Karpas-422 (cell line): ENCODE measurements around the gene CAMKMT. TPM values are rescaled to one million over a fixed set of nuclear protein-coding genes. Genes with fewer than 3 reads are reported as not detected.

Source experiments
- DNase-seq: peaks from one replicate; pipeline ENCODE4 v3.0.0-alpha.2; 2015
- H2AFZ ChIP-seq: fragments of 200-600 bp; sonication (generic); 2 replicates; pipeline ENCODE4 v1.6.1; 2014; ENCODE audit warnings: antibody characterized with exemption, low read length, mixed read lengths
- H3K27ac ChIP-seq: fragments of 200-600 bp; sonication (generic); 2 replicates; pipeline ENCODE4 v1.5.1; 2014; ENCODE audit warnings: mild to moderate bottlenecking, low read length, moderate library complexity
- H3K27me3 ChIP-seq: fragments of 200-600 bp; sonication (generic); 2 replicates; pipeline ENCODE4 v1.6.1; 2014; ENCODE audit warnings: low read length, mixed read lengths
- H3K36me3 ChIP-seq: fragments of 200-600 bp; sonication (generic); 2 replicates; pipeline ENCODE4 v1.6.1; 2014; ENCODE audit warnings: low read length, mixed read lengths; ENCODE audit not compliant: insufficient read depth
- H3K4me1 ChIP-seq: fragments of 200-600 bp; sonication (generic); 2 replicates; pipeline ENCODE4 v1.6.1; 2014; ENCODE audit warnings: mild to moderate bottlenecking, low read length, mixed read lengths
- H3K4me2 ChIP-seq: fragments of 200-600 bp; sonication (generic); 2 replicates; pipeline ENCODE4 v1.6.1; 2014; ENCODE audit warnings: low read length, low read depth, mild to moderate bottlenecking; ENCODE audit not compliant: poor library complexity, severe bottlenecking
- H3K4me3 ChIP-seq: fragments of 200-600 bp; sonication (generic); 2 replicates; pipeline ENCODE4 v1.5.1; 2014; ENCODE audit warnings: mild to moderate bottlenecking, antibody characterized with exemption, low read length, mixed read lengths
- H3K79me2 ChIP-seq: fragments of 200-600 bp; sonication (generic); 2 replicates; pipeline ENCODE4 v1.6.1; 2014; ENCODE audit warnings: mild to moderate bottlenecking, low read length, mixed read lengths
- H3K9ac ChIP-seq: fragments of 200-600 bp; sonication (generic); 2 replicates; pipeline ENCODE4 v1.6.0; 2014; ENCODE audit warnings: low read length
- H3K9me2 ChIP-seq: fragments of 200-600 bp; sonication (generic), shearing (Covaris generic); replicated peaks from 2 replicates; pipeline ENCODE4 v1.6.0; 2014; ENCODE audit warnings: mild to moderate bottlenecking, low read length, moderate library complexity; ENCODE audit not compliant: insufficient read depth
- H3K9me3 ChIP-seq: fragments of 300-700, 200-600 bp; sonication (generic); 2 replicates; pipeline ENCODE4 v1.6.1; 2014; ENCODE audit warnings: low read length, mixed read lengths
- H4K20me1 ChIP-seq: fragments of 200-600 bp; sonication (generic); 2 replicates; pipeline ENCODE4 v1.6.1; 2014; ENCODE audit warnings: mild to moderate bottlenecking, antibody characterized with exemption, low read length, low read depth; ENCODE audit not compliant: insufficient read depth
- total RNA-seq: library from RNA; depleted of rRNA; stranded (reverse); fragments of >200 nt; shearing (Covaris generic); gene quantifications from 2 replicates; pipeline ENCODE4 v1.2.3, GENCODE V29; 2014; ENCODE audit warnings: low replicate concordance

The CAMKMT gene
- total RNA-seq, 1 experiment from 2014 or later, result 30.8 TPM

GRCh38 chr2:44723921-44724320 is 362.2 kb downstream of the CAMKMT start:
- no peak overlapping the region for H3K27ac ChIP-seq
- H3K9me2 ChIP-seq, result no peaks in the 10 kb centered on the region
- H3K4me2 ChIP-seq, result no peak overlapping the region
- H3K36me3 ChIP-seq, result no peaks in the 10 kb centered on the region
- no peak for DNase-seq
- H3K27me3 ChIP-seq, result no peaks in the 10 kb centered on the region
- H4K20me1 ChIP-seq, result peaks cover 10% of the 10 kb centered on the region
- H3K4me3 ChIP-seq, result no peak overlapping the region
- H3K4me1 ChIP-seq, result no peaks in the 10 kb centered on the region
- H3K9me3 ChIP-seq, result no peaks in the 10 kb centered on the region
- no peak overlapping the region for H2AFZ ChIP-seq
- H3K79me2 ChIP-seq, result no peaks in the 10 kb centered on the region
- no peak overlapping the region for H3K9ac ChIP-seq

GRCh38 chr2:44730593-44730992 is 368.8 kb downstream of the CAMKMT start:
- Histone ChIP-seq H3K79me2 (no peaks in the 10 kb centered on the region), H3K4me1 (no peaks in the 10 kb centered on the region), H3K36me3 (no peaks in the 10 kb centered on the region), H3K27ac (no peak overlapping the region), H3K9ac (no peak overlapping the region), H3K9me2 (no peaks in the 10 kb centered on the region), H3K4me2 (no peak overlapping the region), H2AFZ (no peak overlapping the region), H3K27me3 (no peaks in the 10 kb centered on the region), H3K9me3 (no peaks in the 10 kb centered on the region), H4K20me1 (0 out of 2 replicates have a peak, but pooled peaks cover 4% of the 10 kb centered on the region), H3K4me3 (no peak overlapping the region)
- DNase-seq, result no peak

GRCh38 chr2:44731505-44731904 is 369.8 kb downstream of the CAMKMT start:
- Histone ChIP-seq H3K9me2 (no peaks in the 10 kb centered on the region), H3K4me1 (no peaks in the 10 kb centered on the region), H3K27ac (no peak overlapping the region), H3K9me3 (no peaks in the 10 kb centered on the region), H3K4me3 (no peak overlapping the region), H3K4me2 (no peak overlapping the region), H2AFZ (no peak overlapping the region), H3K9ac (no peak overlapping the region), H3K79me2 (no peaks in the 10 kb centered on the region), H3K36me3 (no peaks in the 10 kb centered on the region), H3K27me3 (no peaks in the 10 kb centered on the region), H4K20me1 (0 out of 2 replicates have a peak, but pooled peaks cover 4% of the 10 kb centered on the region)
- DNase-seq, result no peak

- Histone ChIP-seq H3K9me3 (no peaks in the 10 kb centered on the region), H4K20me1 (no peaks in the 10 kb centered on the region), H3K4me3 (no peak overlapping the region), H3K36me3 (no peaks in the 10 kb centered on the region), H3K79me2 (no peaks in the 10 kb centered on the region), H3K4me1 (no peaks in the 10 kb centered on the region), H3K9me2 (no peaks in the 10 kb centered on the region), H3K27ac (no peak overlapping the region), H2AFZ (no peak overlapping the region), H3K4me2 (no peak overlapping the region), H3K27me3 (no peaks in the 10 kb centered on the region), H3K9ac (no peak overlapping the region)
- DNase-seq, result no peak
Measured at GRCh38 chr2:44736270-44736942, 374.7 kb downstream of the CAMKMT start.

GRCh38 chr2:44740678-44741077 is 378.9 kb downstream of the CAMKMT start:
- Histone ChIP-seq H3K9me2 (no peaks in the 10 kb centered on the region), H3K4me1 (no peaks in the 10 kb centered on the region), H4K20me1 (no peaks in the 10 kb centered on the region), H3K9ac (no peak overlapping the region), H2AFZ (no peak overlapping the region), H3K36me3 (no peaks in the 10 kb centered on the region), H3K79me2 (no peaks in the 10 kb centered on the region), H3K4me3 (no peak overlapping the region), H3K9me3 (no peaks in the 10 kb centered on the region), H3K4me2 (no peak overlapping the region), H3K27me3 (no peaks in the 10 kb centered on the region), H3K27ac (no peak overlapping the region)
- no peak for DNase-seq

- Histone ChIP-seq H3K27ac (no peak overlapping the region), H3K36me3 (no peaks in the 10 kb centered on the region), H3K9me3 (no peaks in the 10 kb centered on the region)
Measured at GRCh38 chr2:44741507-44741906, 379.8 kb downstream of the CAMKMT start.

GRCh38 chr2:44742057-44742456 is 380.3 kb downstream of the CAMKMT start:
- Histone ChIP-seq H3K4me2 (no peak overlapping the region), H3K79me2 (no peaks in the 10 kb centered on the region), H2AFZ (no peak overlapping the region), H3K4me1 (no peaks in the 10 kb centered on the region), H3K4me3 (no peak overlapping the region), H3K27ac (no peak overlapping the region), H3K36me3 (no peaks in the 10 kb centered on the region), H3K9me3 (no peaks in the 10 kb centered on the region), H4K20me1 (no peaks in the 10 kb centered on the region), H3K9me2 (no peaks in the 10 kb centered on the region), H3K27me3 (no peaks in the 10 kb centered on the region), H3K9ac (no peak overlapping the region)
- no peak for DNase-seq

More at GRCh38 chr2:44741507-44741906, 379.8 kb downstream of the CAMKMT start:
- H3K27me3 ChIP-seq, result no peaks in the 10 kb centered on the region
- H3K4me2 ChIP-seq, result no peak overlapping the region
- no peak overlapping the region for H3K9ac ChIP-seq
- H3K4me1 ChIP-seq, result no peaks in the 10 kb centered on the region
- H4K20me1 ChIP-seq, result no peaks in the 10 kb centered on the region
- H2AFZ ChIP-seq, result no peak overlapping the region
- no peaks in the 10 kb centered on the region for H3K9me2 ChIP-seq
- no peaks in the 10 kb centered on the region for H3K79me2 ChIP-seq
- H3K4me3 ChIP-seq, result no peak overlapping the region
- no peak for DNase-seq

- Histone ChIP-seq H3K4me2 (no peak overlapping the region), H2AFZ (no peak overlapping the region), H3K9me3 (no peaks in the 10 kb centered on the region), H3K27ac (no peak overlapping the region), H3K4me1 (no peaks in the 10 kb centered on the region), H3K79me2 (no peaks in the 10 kb centered on the region), H4K20me1 (no peaks in the 10 kb centered on the region), H3K9ac (no peak overlapping the region), H3K9me2 (no peaks in the 10 kb centered on the region), H3K27me3 (no peaks in the 10 kb centered on the region), H3K36me3 (no peaks in the 10 kb centered on the region), H3K4me3 (no peak overlapping the region)
- DNase-seq, result no peak
Measured at GRCh38 chr2:44743473-44743872, 381.7 kb downstream of the CAMKMT start.
